HepG2 (cell line): ENCODE measurements around the gene PCDHGA7. TPM values are rescaled to one million over a fixed set of nuclear protein-coding genes. Genes with fewer than 3 reads are reported as not detected.
A peak's percentile ranks its signal among the peaks of the same experiment; 100 is the strongest.

Experiments used
- CTCF ChIP-seq: sonication (generic); formaldehyde crosslinking; IDR thresholded peaks from 2 replicates; pipeline ENCODE4 v1.5.0; 2020; ENCODE audit warnings: mild to moderate bottlenecking, missing genetic modification reagents, moderate library complexity
- EP300 ChIP-seq, 3 experiments: sonication (generic) in 1 of 3; formaldehyde crosslinking in 1 of 3; IDR thresholded peaks; 2 replicates each; pipeline versions ENCODE4 v1.5.1 to v1.6.1; 2011 to 2020; ENCODE audit warnings: low read depth in 2 of 3, low read length in 2 of 3, borderline replicate concordance in 1 of 3, improper control_type of control experiment in 1 of 3, mild to moderate bottlenecking in 1 of 3, missing genetic modification reagents in 1 of 3, moderate library complexity in 1 of 3
- HMGXB4 ChIP-seq, 2 experiments: sonication (generic) in 1 of 2; formaldehyde crosslinking in 1 of 2; IDR thresholded peaks; 2 replicates each; pipeline versions ENCODE4 v1.4.0 to v1.6.1; 2018 to 2020; ENCODE audit warnings: missing genetic modification reagents in 2 of 2, borderline replicate concordance in 1 of 2, low read depth in 1 of 2, mild to moderate bottlenecking in 1 of 2, missing biosample characterization in 1 of 2
- KAT8 ChIP-seq: IDR thresholded peaks from 2 replicates; pipeline ENCODE4 v1.6.1; 2016; ENCODE audit warnings: missing genetic modification reagents, missing compliant biosample characterization
- MIXL1 ChIP-seq: IDR thresholded peaks from 2 replicates; pipeline ENCODE4 v1.6.1; 2016
- NFE2L1 ChIP-seq: sonication (generic); formaldehyde crosslinking; IDR thresholded peaks from 2 replicates; pipeline ENCODE4 v1.4.0; 2020; ENCODE audit warnings: missing genetic modification reagents, mild to moderate bottlenecking, borderline replicate concordance
- NR2F6 ChIP-seq, 2 experiments: IDR thresholded peaks; 2 replicates each; pipeline ENCODE4 v1.6.1; 2016; ENCODE audit warnings: antibody characterized with exemption in 1 of 2, mild to moderate bottlenecking in 1 of 2
- SIN3B ChIP-seq: fragments of 150-350 bp; IDR thresholded peaks from 2 replicates; pipeline ENCODE4 v1.6.1; 2014; ENCODE audit warnings: low read length
- STAG1 ChIP-seq: sonication (generic); formaldehyde crosslinking; IDR thresholded peaks from 2 replicates; pipeline ENCODE4 v1.4.0; 2020; ENCODE audit warnings: missing genetic modification reagents
- ZNF552 ChIP-seq: sonication (generic); formaldehyde crosslinking; IDR thresholded peaks from 2 replicates; pipeline ENCODE4 v1.9.0; 2022; ENCODE audit warnings: missing genetic modification reagents, mild to moderate bottlenecking, borderline replicate concordance
- polyA plus RNA-seq, 8 experiments: library from polyadenylated mRNA; depleted of rRNA in 3 of 8; stranded (reverse) in 7 of 8; unstranded in 1 of 8; fragments of >200 nt; fragmentation: Illumina TruSeq in 4 of 8; extraction: Trizol in 4 of 8; gene quantifications; 2 replicates each; pipeline versions ENCODE4 v1.2.1 to v1.2.3, GENCODE V29; 2011 to 2016; ENCODE audit warnings: low read depth in 4 of 8, missing spikeins in 1 of 8, mixed read lengths in 1 of 8; ENCODE audit not compliant: insufficient read depth in 1 of 8
- total RNA-seq, 5 experiments: library from RNA; depleted of rRNA; stranded (reverse); fragments of >200 nt; fragmentation: Illumina TruSeq; extraction: Trizol; gene quantifications; 2 replicates each; pipeline ENCODE4 v1.2.3, GENCODE V29; 2016; ENCODE audit warnings: low read depth in 1 of 5

The PCDHGA7 gene
- total and polyA plus RNA-seq, 2 of the 13 experiments (the other 11 are each of a cell fraction or from before 2014, with no cell fraction given): 0.11 to 0.31 TPM

GRCh38 chr5:141359790-141360426, 22.6 kb upstream of the PCDHGA7 start, which contains the start of gene PCDHGB2 (continued):
- TF ChIP-seq HMGXB4 (CRISPR knock-in tag; IDR thresholded peaks at IDR 0.05; ENCODE audit: borderline replicate concordance in 1 of 2, low read depth in 1 of 2) (peak in 1 of 2 experiments; percentile 62; a peak in 1 of 4 replicates), NFE2L1 (CRISPR knock-in tag) (no peak), CTCF (peak; percentile 62), NR2F6 (IDR thresholded peaks at IDR 0.05) (no peak), NR2F6 (CRISPR knock-in tag; IDR thresholded peaks at IDR 0.05) (no peak), SIN3B (no peak), MIXL1 (CRISPR knock-in tag) (no peak), STAG1 (CRISPR knock-in tag) (peak; percentile 57), EP300 (IDR thresholded peaks at IDR 0.05; ENCODE audit: low read depth in 2 of 2, low read length in 2 of 2) (no peak), EP300 (CRISPR knock-in tag; IDR thresholded peaks at IDR 0.05; ENCODE audit: borderline replicate concordance) (no peak), ZNF552 (CRISPR knock-in tag) (no peak), KAT8 (CRISPR knock-in tag) (0 out of 2 replicates have a peak, but pooled peaks have one; percentile 29)
